GM12878 (cell line): Measurements from ENCODE around the gene EXOC3L1. TPM values are rescaled to one million over a fixed set of nuclear protein-coding genes. Genes with fewer than 3 reads are reported as not detected.
A peak's percentile ranks its signal among the peaks of the same experiment; 100 is the strongest.

Experiments used
- ATAC-seq: fragments of 200-7000 bp; cut with Tn5 transposase; 3 replicates; pipeline ENCODE4 v1.9.1; 2020; ENCODE audit warnings: mild to moderate bottlenecking, moderate library complexity
- BruUV-seq: library from RNA; stranded (reverse); fragments of 400-500 nt; replicated peaks from 2 replicates; lab custom pipeline; 2021; lab: Mats Ljungman, UMichigan
- CTCF ChIA-PET: fragments of 300-600 bp; sonication (Branson Sonifier 250); formaldehyde crosslinking; extraction: SDS; loops from one replicate; lab custom pipeline; 2021; ENCODE audit warnings: inconsistent platforms; lab: Yijun Ruan, JAX
- POLR2A ChIA-PET: fragments of 350-600 bp; formaldehyde crosslinking; extraction: SDS; loops from one replicate; lab custom pipeline; 2021; ENCODE audit warnings: inconsistent platforms; lab: Charles Lee
- RAD21 ChIA-PET: fragments of 300-600 bp; sonication (Branson Sonifier 250); formaldehyde crosslinking; loops from one replicate; lab custom pipeline; 2023; ENCODE audit warnings: antibody characterized with exemption; ENCODE audit not compliant: unreplicated experiment; lab: Charles Lee
- SMC1A ChIA-PET: fragments of 300-600 bp; sonication (Branson Sonifier 250); formaldehyde crosslinking; loops from one replicate; lab custom pipeline; 2023; ENCODE audit not compliant: unreplicated experiment, uncharacterized antibody; lab: Charles Lee
- DNase-seq: peaks from one replicate; pipeline ENCODE4 v3.0.0-alpha.2; 2011; ENCODE audit warnings: low read depth, low spot score
- FAIRE-seq: peaks from 3 replicates; lab custom pipeline; 2011; peaks lifted over from hg19 to GRCh38; lab: Jason Lieb, UNC
- H2AFZ ChIP-seq: 2 replicates; pipeline ENCODE4 v1.6.0; 2011; ENCODE audit warnings: low read depth, low read length, control low read depth; ENCODE audit not compliant: control insufficient read depth
- H3K27ac ChIP-seq: 2 replicates; pipeline ENCODE4 v1.5.1; 2011; ENCODE audit warnings: control low read depth; ENCODE audit not compliant: control insufficient read depth, insufficient read depth
- H3K27me3 ChIP-seq, 2 experiments: replicated peaks in 1 of 2; 2 replicates each; pipeline versions ENCODE4 v1.6.0 to v1.6.1; 2011; ENCODE audit warnings: low read length in 1 of 2; ENCODE audit not compliant: control insufficient read depth in 2 of 2, insufficient read depth in 2 of 2
- H3K36me3 ChIP-seq, 2 experiments: 2 replicates each; pipeline ENCODE4 v1.5.1; 2011; ENCODE audit warnings: low read length in 1 of 2; ENCODE audit not compliant: control insufficient read depth in 2 of 2, insufficient read depth in 2 of 2
- H3K4me1 ChIP-seq: 2 replicates; pipeline ENCODE4 v1.6.1; 2011; ENCODE audit warnings: mild to moderate bottlenecking, low read length, moderate library complexity, mixed read lengths; ENCODE audit not compliant: control insufficient read depth, insufficient read depth
- H3K4me2 ChIP-seq: 2 replicates; pipeline ENCODE4 v1.6.0; 2011; ENCODE audit warnings: control low read depth; ENCODE audit not compliant: control insufficient read depth, insufficient read depth
- H3K4me3 ChIP-seq: fragments of 200-600 bp; sonication (generic); 2 replicates; pipeline ENCODE4 v1.5.1; 2016
- H3K79me2 ChIP-seq: 2 replicates; pipeline ENCODE4 v1.6.0; 2011; ENCODE audit warnings: low read length; ENCODE audit not compliant: control insufficient read depth, insufficient read depth
- H3K9ac ChIP-seq: 2 replicates; pipeline ENCODE4 v1.8.0; 2011; ENCODE audit warnings: low read length, control low read depth, mixed read lengths; ENCODE audit not compliant: control insufficient read depth, insufficient read depth
- H3K9me3 ChIP-seq: replicated peaks from 3 replicates; pipeline ENCODE4 v1.5.1; 2011; ENCODE audit warnings: mild to moderate bottlenecking, low read length; ENCODE audit not compliant: control insufficient read depth, insufficient read depth
- H4K20me1 ChIP-seq: 2 replicates; pipeline ENCODE4 v1.6.0; 2011; ENCODE audit not compliant: control insufficient read depth, insufficient read depth
- MYB ChIP-seq: fragments of 150-350 bp; IDR thresholded peaks from 2 replicates; pipeline ENCODE4 v1.6.1; 2014; ENCODE audit warnings: mild to moderate bottlenecking, low read depth, low read length, borderline replicate concordance
- POLR2A ChIP-seq: IDR thresholded peaks from 2 replicates; pipeline ENCODE4 v1.6.1; 2011; ENCODE audit warnings: low read depth, mild to moderate bottlenecking, low read length
- SMARCA5 ChIP-seq: fragments of 450-650 bp; IDR thresholded peaks from 2 replicates; pipeline ENCODE4 v1.6.1; 2017; ENCODE audit warnings: mild to moderate bottlenecking
- WGBS: methylation state at CpG from one replicate; pipeline ENCODE4 v1.1.6; 2016; ENCODE audit warnings: low lambda C conversion rate; ENCODE audit not compliant: insufficient replicate concordance, insufficient coverage; ENCODE audit errors: missing lambda C conversion rate; 5-methylcytosine and 5-hydroxymethylcytosine counted together
- in situ Hi-C: fragments of 300-500 bp; cut with MboI; formaldehyde crosslinking; loops from 9 replicates; pipeline ENCODE4 v1.14.3; 2018; ENCODE audit warnings: mixed read lengths
- intact Hi-C: fragments of 100-400 bp; cut with micrococcal nuclease; formaldehyde crosslinking; loops from one replicate; pipeline ENCODE4 v1.14.2; 2022; ENCODE audit not compliant: unreplicated experiment
- polyA plus RNA-seq, 11 experiments: library from polyadenylated mRNA; depleted of rRNA in 4 of 11; unstranded in 6 of 11; stranded (reverse) in 5 of 11; fragments of >200 nt; fragmentation: Nextera tagmentation in 4 of 11; fragmentation: Illumina TruSeq in 1 of 11; extraction: Ambion mirVana in 4 of 11; extraction: Trizol in 1 of 11; gene quantifications; 1 replicate in 1 of 11; 2 replicates in 10 of 11; pipeline versions ENCODE4 v1.2.1 to v1.2.3, GENCODE V29; 2011 to 2016; ENCODE audit warnings: inconsistent platforms in 2 of 11, missing spikeins in 2 of 11, low read depth in 1 of 11
- total RNA-seq, 4 experiments: library from RNA; depleted of rRNA in 3 of 4; stranded (reverse); fragments of >200 nt in 3 of 4; fragmentation: Illumina TruSeq in 1 of 4; extraction: Trizol in 1 of 4; gene quantifications; 2 replicates each; pipeline versions ENCODE4 v1.2.1 to v1.2.3, GENCODE V29; 2013 to 2021
- TF ChIP-seq, protein P1 (sequence below): fragments of 450-650 bp; IDR thresholded peaks from 2 replicates; pipeline ENCODE4 v1.6.1; 2016; ENCODE audit warnings: mild to moderate bottlenecking
- TF ChIP-seq, protein P2 (sequence below): fragments of 450-650 bp; IDR thresholded peaks from 2 replicates; pipeline ENCODE4 v1.6.1; 2017; ENCODE audit warnings: mild to moderate bottlenecking
- TF ChIP-seq, protein P3 (sequence below): IDR thresholded peaks from 2 replicates; pipeline ENCODE4 v1.6.1; 2012; ENCODE audit warnings: low read depth, low read length, improper control_type of control experiment

The EXOC3L1 gene
- total and polyA plus RNA-seq, 10 of the 15 experiments (the other 5 are each of a cell fraction or from before 2014, with no cell fraction given) = 0.07 to 0.42 TPM; not detected in 8

DNA sequence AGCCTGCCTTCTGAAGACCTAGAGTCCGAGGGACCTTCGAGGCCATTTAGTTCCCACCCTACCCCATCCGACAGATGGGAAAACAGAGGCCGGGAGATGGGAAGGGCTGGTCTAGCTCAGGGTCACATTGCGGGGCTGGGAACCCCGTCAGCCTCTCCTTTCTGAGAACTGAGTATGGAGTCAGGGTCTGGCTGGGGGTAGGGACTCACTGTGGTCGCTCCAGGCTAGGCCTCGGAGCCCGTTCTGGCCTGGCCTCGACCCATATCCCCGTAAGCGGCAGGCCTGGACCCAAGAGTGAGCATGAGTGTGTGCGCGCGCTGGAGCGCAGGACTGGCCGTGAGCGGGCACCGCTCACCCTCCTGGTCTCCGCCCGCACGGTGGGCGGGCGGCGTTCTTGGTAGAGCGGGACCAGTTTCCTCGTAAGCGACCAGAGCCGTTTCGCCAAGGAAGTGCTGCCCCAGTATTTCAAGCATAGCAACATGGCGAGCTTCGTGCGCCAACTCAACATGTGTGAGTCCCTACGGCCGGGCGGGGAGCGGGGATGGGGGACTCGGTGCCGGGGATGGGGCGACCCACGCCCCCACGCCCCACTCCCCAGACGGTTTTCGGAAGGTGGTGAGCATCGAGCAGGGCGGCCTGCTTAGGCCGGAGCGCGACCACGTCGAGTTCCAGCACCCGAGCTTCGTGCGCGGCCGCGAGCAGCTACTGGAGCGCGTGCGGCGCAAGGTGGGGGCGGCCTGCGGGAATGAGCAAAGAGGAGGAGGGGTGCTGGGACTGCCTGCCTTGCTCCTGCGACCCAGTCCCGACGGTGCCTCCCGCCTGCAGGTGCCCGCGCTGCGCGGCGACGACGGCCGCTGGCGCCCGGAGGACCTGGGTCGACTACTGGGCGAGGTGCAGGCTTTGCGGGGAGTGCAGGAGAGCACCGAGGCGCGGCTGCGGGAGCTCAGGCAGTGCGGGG, 24.5 kb downstream of the EXOC3L1 start:
- POLR2A ChIA-PET = no interaction called here
- DNase-seq = no peak
- Histone ChIP-seq H3K4me3 (no peak overlapping the region), H3K4me1 (peaks cover 48% of the 10 kb centered on the region), H3K79me2 (no peaks in the 10 kb centered on the region; the same call in 1 of the 2 replicates), H3K27ac (no peak overlapping the region), H3K9me3 (no peaks in the 10 kb centered on the region; the same call in 2 of the 3 replicates), H3K27me3 (peaks cover 2 to 18% of the 10 kb centered on the region in 2 experiments), H3K36me3 (no peaks in the 10 kb centered on the region), H4K20me1 (no peaks in the 10 kb centered on the region; the same call in 1 of the 2 replicates), H3K4me2 (no peak overlapping the region), H3K9ac (no peak overlapping the region)
- ATAC-seq = no peak
- CTCF ChIA-PET = interaction anchor here (0.9 kb wide), 1 partner anchor 9 kb away, joined by 3 read pairs; no protein-coding TSS in a partner anchor
- FAIRE-seq = no peak
- SMC1A ChIA-PET = no interaction called here
- intact Hi-C loops (no loop called here), in situ Hi-C loops (no loop called here)
- RAD21 ChIA-PET = no interaction called here
- no TSS peak for BruUV-seq
- WGBS = 19% methylated on average over 53 of the region's 85 CpGs
- TF ChIP-seq SMARCA5 = no peak
- TF ChIP-seq MYB = no peak
- TF ChIP-seq POLR2A = peak; percentile 26; the same call in 1 of the 2 replicates
- TF ChIP-seq, protein P1, sequence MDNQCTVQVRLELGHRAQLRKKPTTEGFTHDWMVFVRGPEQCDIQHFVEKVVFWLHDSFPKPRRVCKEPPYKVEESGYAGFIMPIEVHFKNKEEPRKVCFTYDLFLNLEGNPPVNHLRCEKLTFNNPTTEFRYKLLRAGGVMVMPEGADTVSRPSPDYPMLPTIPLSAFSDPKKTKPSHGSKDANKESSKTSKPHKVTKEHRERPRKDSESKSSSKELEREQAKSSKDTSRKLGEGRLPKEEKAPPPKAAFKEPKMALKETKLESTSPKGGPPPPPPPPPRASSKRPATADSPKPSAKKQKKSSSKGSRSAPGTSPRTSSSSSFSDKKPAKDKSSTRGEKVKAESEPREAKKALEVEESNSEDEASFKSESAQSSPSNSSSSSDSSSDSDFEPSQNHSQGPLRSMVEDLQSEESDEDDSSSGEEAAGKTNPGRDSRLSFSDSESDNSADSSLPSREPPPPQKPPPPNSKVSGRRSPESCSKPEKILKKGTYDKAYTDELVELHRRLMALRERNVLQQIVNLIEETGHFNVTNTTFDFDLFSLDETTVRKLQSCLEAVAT = peak; percentile 64
- TF ChIP-seq, protein P2, sequence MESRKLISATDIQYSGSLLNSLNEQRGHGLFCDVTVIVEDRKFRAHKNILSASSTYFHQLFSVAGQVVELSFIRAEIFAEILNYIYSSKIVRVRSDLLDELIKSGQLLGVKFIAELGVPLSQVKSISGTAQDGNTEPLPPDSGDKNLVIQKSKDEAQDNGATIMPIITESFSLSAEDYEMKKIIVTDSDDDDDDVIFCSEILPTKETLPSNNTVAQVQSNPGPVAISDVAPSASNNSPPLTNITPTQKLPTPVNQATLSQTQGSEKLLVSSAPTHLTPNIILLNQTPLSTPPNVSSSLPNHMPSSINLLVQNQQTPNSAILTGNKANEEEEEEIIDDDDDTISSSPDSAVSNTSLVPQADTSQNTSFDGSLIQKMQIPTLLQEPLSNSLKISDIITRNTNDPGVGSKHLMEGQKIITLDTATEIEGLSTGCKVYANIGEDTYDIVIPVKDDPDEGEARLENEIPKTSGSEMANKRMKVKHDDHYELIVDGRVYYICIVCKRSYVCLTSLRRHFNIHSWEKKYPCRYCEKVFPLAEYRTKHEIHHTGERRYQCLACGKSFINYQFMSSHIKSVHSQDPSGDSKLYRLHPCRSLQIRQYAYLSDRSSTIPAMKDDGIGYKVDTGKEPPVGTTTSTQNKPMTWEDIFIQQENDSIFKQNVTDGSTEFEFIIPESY = peak; percentile 39; the same call in 1 of the 2 replicates
- TF ChIP-seq, protein P3, sequence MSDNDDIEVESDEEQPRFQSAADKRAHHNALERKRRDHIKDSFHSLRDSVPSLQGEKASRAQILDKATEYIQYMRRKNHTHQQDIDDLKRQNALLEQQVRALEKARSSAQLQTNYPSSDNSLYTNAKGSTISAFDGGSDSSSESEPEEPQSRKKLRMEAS = 0 out of 2 replicates have a peak, but pooled peaks have one; percentile 18
- TF ChIP-seq, all 136 proteins: peak for 4
- H2AFZ ChIP-seq = no peak overlapping the region
